Esophagus muscularis mucosa (tissue), 4 donors: ENCODE results near the gene SNRNP35.

Experiments
- EP300 ChIP-seq: sonication (generic); formaldehyde crosslinking; IDR thresholded peaks from one replicate; pipeline ENCODE4 v1.6.1; 2017; ENCODE audit warnings: antibody characterized with exemption
- POLR2A ChIP-seq: fragments of 450-650 bp; IDR thresholded peaks from one replicate; pipeline ENCODE4 v1.6.1; 2017; ENCODE audit warnings: antibody characterized with exemption, moderate library complexity, mild to moderate bottlenecking, low read depth
- POLR2AphosphoS5 ChIP-seq, 2 donors: sonication (generic); formaldehyde crosslinking; IDR thresholded peaks; one replicate each; pipeline ENCODE4 v1.6.1; 2017; ENCODE audit warnings: antibody characterized with exemption in 2 of 2
- TF ChIP-seq, protein P1 (sequence below), 3 experiments: fragments of 200-600 bp in 2 of 3; fragments of 450-650 bp in 1 of 3; sonication (generic) in 2 of 3; IDR thresholded peaks; one replicate each; pipeline ENCODE4 v1.5.1; 2017 to 2019; ENCODE audit warnings: antibody characterized with exemption in 3 of 3, mild to moderate bottlenecking in 2 of 3, moderate library complexity in 1 of 3

DNA sequence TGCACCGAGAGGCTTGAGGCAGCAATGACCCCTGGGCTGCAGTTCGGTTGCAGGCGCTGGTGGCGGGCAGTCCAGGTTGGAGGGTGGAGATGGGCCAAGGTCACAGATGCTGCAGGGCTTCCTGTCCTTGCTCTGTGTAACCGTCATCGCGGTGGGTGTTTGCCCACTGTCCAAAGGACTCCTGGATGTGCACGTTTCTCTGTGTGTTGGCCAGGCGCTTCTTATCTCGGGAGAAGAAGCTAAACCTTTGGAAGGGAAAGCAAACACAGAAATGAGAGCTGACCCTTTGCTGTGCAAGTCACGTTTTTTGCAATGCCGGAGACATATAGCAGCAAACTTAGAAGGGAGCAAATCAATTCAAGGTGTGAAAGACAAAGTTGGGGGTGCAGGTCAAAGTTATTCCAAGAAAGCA lies 14.5 kb downstream of the SNRNP35 start:
- TF ChIP-seq, protein P1, sequence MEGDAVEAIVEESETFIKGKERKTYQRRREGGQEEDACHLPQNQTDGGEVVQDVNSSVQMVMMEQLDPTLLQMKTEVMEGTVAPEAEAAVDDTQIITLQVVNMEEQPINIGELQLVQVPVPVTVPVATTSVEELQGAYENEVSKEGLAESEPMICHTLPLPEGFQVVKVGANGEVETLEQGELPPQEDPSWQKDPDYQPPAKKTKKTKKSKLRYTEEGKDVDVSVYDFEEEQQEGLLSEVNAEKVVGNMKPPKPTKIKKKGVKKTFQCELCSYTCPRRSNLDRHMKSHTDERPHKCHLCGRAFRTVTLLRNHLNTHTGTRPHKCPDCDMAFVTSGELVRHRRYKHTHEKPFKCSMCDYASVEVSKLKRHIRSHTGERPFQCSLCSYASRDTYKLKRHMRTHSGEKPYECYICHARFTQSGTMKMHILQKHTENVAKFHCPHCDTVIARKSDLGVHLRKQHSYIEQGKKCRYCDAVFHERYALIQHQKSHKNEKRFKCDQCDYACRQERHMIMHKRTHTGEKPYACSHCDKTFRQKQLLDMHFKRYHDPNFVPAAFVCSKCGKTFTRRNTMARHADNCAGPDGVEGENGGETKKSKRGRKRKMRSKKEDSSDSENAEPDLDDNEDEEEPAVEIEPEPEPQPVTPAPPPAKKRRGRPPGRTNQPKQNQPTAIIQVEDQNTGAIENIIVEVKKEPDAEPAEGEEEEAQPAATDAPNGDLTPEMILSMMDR (IDR thresholded peaks at IDR 0.05) = no peak
- TF ChIP-seq EP300 (no peak), POLR2AphosphoS5 (IDR thresholded peaks at IDR 0.05) (no peak), POLR2A (no peak)
